VCaP (cell line): Measurements from ENCODE around the gene PSMD8.

Experiments used
- H3K27ac ChIP-seq: fragments of 450-650 bp; 2 replicates; pipeline ENCODE4 v1.5.1; 2017
- CTCF ChIP-seq: fragments of 450-650 bp; conservative IDR thresholded peaks from 2 replicates; pipeline ENCODE4 v1.5.1; 2017; ENCODE audit warnings: mild to moderate bottlenecking, moderate library complexity

PSMD8 gene

DNA sequence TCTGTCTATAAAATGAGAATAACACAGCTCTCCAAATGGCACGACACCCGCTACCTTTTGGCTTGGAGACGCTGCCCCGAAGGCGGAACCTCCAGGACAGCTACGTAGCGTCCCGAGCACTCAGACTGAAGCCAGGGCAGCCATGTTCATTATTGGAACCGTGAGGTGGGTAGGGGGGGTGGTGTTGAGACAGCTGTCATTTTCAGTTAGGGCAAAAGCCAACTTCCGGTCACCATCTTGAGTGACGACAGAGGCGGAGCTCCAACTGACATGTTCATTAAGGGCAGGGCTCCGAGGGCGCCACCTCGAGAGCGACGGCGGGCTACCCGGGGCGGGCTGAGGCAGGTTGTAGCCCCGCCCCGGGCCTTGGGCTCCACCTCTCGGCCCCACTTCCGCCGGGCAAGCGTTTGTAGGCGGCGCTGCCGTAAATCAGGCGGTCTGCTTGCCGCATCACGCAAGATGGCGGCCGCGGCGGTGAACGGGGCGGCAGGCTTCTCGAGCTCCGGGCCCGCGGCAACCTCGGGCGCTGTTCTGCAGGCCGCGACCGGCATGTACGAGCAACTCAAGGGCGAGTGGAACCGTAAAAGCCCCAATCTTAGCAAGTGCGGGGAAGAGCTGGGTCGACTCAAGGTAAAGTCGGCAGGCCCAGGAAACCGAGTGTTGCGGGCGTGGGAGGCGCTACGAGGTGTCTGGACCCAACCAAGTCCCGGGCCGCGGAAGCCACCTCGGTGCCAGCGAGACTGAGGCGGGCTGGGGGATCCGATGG is at the start of gene PSMD8:
Gene PSMD8 (plus strand): TSS at position 240 of the 766 bp plus-strand sequence. CDS start 31 bp downstream, at position 271.
- TF ChIP-seq CTCF: peak; percentile 29
- H3K27ac ChIP-seq: peak within 1 kb of the TSS; percentile 95

DNA sequence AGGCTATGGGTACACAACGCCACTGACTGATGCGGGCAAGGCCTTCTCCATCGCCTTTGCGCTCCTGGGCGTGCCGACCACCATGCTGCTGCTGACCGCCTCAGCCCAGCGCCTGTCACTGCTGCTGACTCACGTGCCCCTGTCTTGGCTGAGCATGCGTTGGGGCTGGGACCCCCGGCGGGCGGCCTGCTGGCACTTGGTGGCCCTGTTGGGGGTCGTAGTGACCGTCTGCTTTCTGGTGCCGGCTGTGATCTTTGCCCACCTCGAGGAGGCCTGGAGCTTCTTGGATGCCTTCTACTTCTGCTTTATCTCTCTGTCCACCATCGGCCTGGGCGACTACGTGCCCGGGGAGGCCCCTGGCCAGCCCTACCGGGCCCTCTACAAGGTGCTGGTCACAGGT is 47.8 kb upstream of the PSMD8 start:
- TF ChIP-seq CTCF: no peak

GRCh38 chr19:38329651-38330050 is 44.7 kb upstream of the PSMD8 start:
- no peak overlapping the region for H3K27ac ChIP-seq
- no peak for TF ChIP-seq CTCF

More for the DNA sequence above, 47.8 kb upstream of the PSMD8 start:
- no peak overlapping the region for H3K27ac ChIP-seq

- TF ChIP-seq CTCF: no peak
Observed at GRCh38 chr19:38331728-38332127, 42.6 kb upstream of the PSMD8 start.

DNA sequence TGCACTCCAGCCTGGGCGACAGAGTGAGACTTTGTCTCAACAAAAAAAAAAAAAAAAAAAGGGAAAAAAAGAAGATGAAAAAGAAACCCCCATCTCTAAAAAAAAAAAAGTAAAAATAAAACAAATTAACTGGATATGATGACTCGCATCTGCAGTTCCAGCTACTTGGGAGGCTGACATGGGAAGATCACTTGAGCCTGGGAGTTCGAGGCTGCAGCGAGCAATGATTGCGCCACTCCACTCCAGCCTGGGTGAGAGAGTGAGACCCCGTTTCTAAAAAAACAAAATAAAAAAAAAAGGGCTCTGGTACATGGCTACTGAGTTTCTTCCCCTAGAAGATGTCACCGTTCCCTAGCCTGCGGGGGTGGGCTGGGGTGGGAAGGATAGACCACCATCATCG is 41.1 kb upstream of the PSMD8 start:
- no peak for TF ChIP-seq CTCF
- no peak overlapping the region for H3K27ac ChIP-seq

More at GRCh38 chr19:38331728-38332127, 42.6 kb upstream of the PSMD8 start:
- no peak overlapping the region for H3K27ac ChIP-seq

DNA sequence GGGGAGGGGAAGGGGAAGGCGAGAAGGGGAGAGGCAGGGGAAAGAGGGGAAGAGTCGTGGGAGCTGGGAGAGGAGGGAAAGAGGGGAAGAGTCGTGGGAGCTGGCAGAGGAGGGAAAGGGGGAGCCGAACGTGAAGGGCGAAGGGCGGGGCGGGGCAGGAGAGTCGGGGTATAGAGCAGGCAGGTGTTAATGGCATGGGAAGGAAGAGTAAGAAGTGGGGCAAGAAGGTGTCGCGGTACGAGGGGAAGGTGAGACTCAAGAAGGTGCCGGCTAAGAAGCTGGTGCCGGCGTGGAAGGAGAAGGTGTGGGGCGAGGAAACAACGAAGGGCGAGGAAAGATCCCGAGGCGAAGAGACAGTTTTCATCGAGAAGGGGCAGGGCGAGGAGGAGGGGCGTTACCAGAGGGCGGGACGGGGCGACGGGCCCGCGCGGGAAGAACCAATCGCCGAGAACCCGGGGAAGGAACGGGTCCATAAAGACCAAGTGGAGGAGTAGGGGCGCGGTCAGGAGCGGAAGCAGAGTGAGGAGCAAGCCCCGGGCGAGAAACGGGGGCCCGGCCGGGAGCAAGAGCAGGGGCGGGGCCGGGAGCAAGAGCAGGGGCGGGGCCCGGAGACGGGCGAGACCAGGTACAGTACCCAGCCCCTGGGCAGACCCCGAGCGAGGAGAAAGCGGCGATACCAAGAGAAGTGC is 38.3 kb upstream of the PSMD8 start:
- TF ChIP-seq CTCF: no peak
- H3K27ac ChIP-seq: peak overlapping the region; percentile 79

- peak overlapping the region; percentile 79 for H3K27ac ChIP-seq
- no peak for TF ChIP-seq CTCF
Observed at GRCh38 chr19:38336638-38337359, 37.6 kb upstream of the PSMD8 start.
